ENCODE data around the gene MTHFSD. TPM values are rescaled to one million over a fixed set of nuclear protein-coding genes. Genes with fewer than 3 reads are reported as not detected.

The MTHFSD gene
- polyA plus RNA-seq, 1 donor (not counting 4 experiments of a cell fraction or from before 2014, with no cell fraction given): 14.7 TPM

DNA sequence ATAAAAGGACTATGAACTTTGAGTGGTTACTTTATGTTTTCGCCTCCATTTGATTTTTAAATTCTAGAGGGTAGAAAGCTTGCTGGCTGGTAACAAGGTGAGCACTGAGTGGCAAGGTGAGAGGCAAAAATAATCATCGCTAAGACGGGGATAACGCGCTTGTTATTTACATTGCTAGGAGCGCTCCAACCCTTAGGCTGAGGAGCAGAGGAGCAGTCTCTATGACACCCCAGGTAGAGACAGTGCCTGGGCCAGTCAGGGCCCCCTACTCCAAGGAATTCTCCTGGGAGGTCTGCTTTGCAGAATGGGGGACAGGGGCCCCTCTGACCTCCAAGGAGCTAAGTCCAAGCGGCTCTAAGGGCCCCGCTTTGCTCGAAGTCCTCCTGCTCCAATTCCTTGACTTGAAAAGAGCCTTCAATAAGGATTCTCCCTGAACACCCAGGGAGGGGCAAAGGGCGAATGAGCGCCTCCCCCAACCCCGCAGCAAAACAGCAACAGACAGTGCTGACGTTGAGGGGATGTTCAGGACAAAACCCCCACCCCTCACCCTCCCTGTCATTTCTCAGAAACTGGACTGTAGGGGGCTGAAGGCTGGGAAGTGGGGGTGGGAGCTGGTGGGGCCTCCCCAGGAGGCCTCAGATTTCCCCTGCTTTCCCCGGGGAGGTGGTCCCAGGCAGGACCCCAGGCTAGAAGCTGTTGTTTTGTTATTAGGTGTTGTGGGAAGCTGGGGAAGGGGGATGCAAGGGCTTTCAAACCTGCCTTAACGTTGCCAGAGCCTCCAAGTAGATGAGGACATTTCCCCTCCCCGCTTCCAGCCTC lies 54.9 kb downstream of the MTHFSD start:
- Histone ChIP-seq H3K27ac (ENCODE audit: control insufficient read depth, insufficient read depth, low read length) (no peak overlapping the region), H3K27me3 (ENCODE audit: control insufficient read depth, extremely low read depth, insufficient read depth, low read length) (peaks cover 94% of the 10 kb centered on the region), H2AFZ (ENCODE audit: control insufficient read depth, low read length) (no peak overlapping the region), H3K36me3 (ENCODE audit: control insufficient read depth in 2 of 2, extremely low read depth in 1 of 2, insufficient read depth in 2 of 2, low read length in 2 of 2) (no peaks in the 10 kb centered on the region), H3K9me1 (ENCODE audit: control insufficient read depth, extremely low read depth, insufficient read depth, low read length) (no peaks in the 10 kb centered on the region), H3K4me1 (ENCODE audit: control insufficient read depth, extremely low read depth, insufficient read depth, low read length) (no peaks in the 10 kb centered on the region), H3K9ac (ENCODE audit: control insufficient read depth, extremely low read depth, insufficient read depth, low read length) (no peak overlapping the region), H4K20me1 (ENCODE audit: control insufficient read depth, extremely low read depth, insufficient read depth, low read length) (no peaks in the 10 kb centered on the region), H3K4me3 (ENCODE audit: control insufficient read depth in 2 of 3, extremely low read depth in 1 of 3, insufficient read depth in 2 of 3, low read depth in 1 of 3, low read length in 3 of 3) (no peak overlapping the region), H3K4me2 (ENCODE audit: control insufficient read depth, extremely low read depth, insufficient read depth, low read depth, low read length) (no peak overlapping the region), H3K79me2 (ENCODE audit: control insufficient read depth, insufficient read depth, low read length) (no peaks in the 10 kb centered on the region), H3K9me3 (ENCODE audit: control insufficient read depth, low read depth, low read length) (no peaks in the 10 kb centered on the region)
- no peak for FAIRE-seq
- TF ChIP-seq CTCF (optimal IDR thresholded peaks at IDR 0.05 in 1 of 3, IDR thresholded peaks at IDR 0.05 in 1 of 3, conservative IDR thresholded peaks at IDR 0.05 in 1 of 3; ENCODE audit: extremely low read depth in 1 of 3, insufficient read depth in 2 of 3, low read length in 3 of 3): no peak
- peak; percentile 1 for TF ChIP-seq EZH2 (IDR thresholded peaks at IDR 0.05; ENCODE audit: low read length)
- dilution Hi-C loops (cut with MboI; ENCODE audit: extremely low pct_ligation_motif_present, low sequenced_read_pairs): no loop called here
- no peak for DNase-seq (ENCODE audit: low read depth, low spot score)

DNA sequence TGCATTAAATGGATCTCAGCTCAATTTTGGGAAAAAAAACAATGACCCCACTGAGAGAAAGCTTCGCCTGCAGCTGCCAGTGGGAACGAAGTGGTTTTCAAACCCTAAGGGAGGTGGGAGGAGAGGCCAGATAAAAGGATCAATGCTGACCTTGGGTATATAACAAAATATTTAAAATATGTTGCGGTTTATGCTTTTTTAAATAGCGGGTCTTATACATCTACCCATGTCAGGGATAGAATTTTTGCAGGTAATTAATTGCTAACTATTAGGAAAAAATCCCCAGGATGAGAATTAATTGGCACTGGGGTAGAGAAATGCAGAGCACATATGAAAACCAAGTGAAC lies 55.6 kb downstream of the MTHFSD start:
- Histone ChIP-seq H3K27me3 (ENCODE audit: control insufficient read depth, extremely low read depth, insufficient read depth, low read length) (peaks cover 94% of the 10 kb centered on the region), H3K4me2 (ENCODE audit: control insufficient read depth, extremely low read depth, insufficient read depth, low read depth, low read length) (no peak overlapping the region), H2AFZ (ENCODE audit: control insufficient read depth, low read length) (no peak overlapping the region), H3K4me3 (ENCODE audit: control insufficient read depth in 2 of 3, extremely low read depth in 1 of 3, insufficient read depth in 2 of 3, low read depth in 1 of 3, low read length in 3 of 3) (no peak overlapping the region), H3K79me2 (ENCODE audit: control insufficient read depth, insufficient read depth, low read length) (no peaks in the 10 kb centered on the region), H3K27ac (ENCODE audit: control insufficient read depth, insufficient read depth, low read length) (no peak overlapping the region), H3K4me1 (ENCODE audit: control insufficient read depth, extremely low read depth, insufficient read depth, low read length) (no peaks in the 10 kb centered on the region), H3K9me1 (ENCODE audit: control insufficient read depth, extremely low read depth, insufficient read depth, low read length) (no peaks in the 10 kb centered on the region), H4K20me1 (ENCODE audit: control insufficient read depth, extremely low read depth, insufficient read depth, low read length) (no peaks in the 10 kb centered on the region), H3K9ac (ENCODE audit: control insufficient read depth, extremely low read depth, insufficient read depth, low read length) (no peak overlapping the region), H3K36me3 (ENCODE audit: control insufficient read depth in 2 of 2, extremely low read depth in 1 of 2, insufficient read depth in 2 of 2, low read length in 2 of 2) (no peaks in the 10 kb centered on the region), H3K9me3 (ENCODE audit: control insufficient read depth, low read depth, low read length) (no peaks in the 10 kb centered on the region)
- FAIRE-seq: no peak
- no peak for DNase-seq (ENCODE audit: low read depth, low spot score)
- dilution Hi-C loops (cut with MboI; ENCODE audit: extremely low pct_ligation_motif_present, low sequenced_read_pairs): no loop called here
- TF ChIP-seq EZH2 (IDR thresholded peaks at IDR 0.05; ENCODE audit: low read length) (peak; percentile 36), CTCF (optimal IDR thresholded peaks at IDR 0.05 in 1 of 3, IDR thresholded peaks at IDR 0.05 in 1 of 3, conservative IDR thresholded peaks at IDR 0.05 in 1 of 3; ENCODE audit: extremely low read depth in 1 of 3, insufficient read depth in 2 of 3, low read length in 3 of 3) (no peak)
